ENCODE measurements around the gene IGSF21.
"Not testable (repeated sequence)": the region's sequence is repeated elsewhere in the genome, so short reads cannot be mapped to it uniquely, and the experiment has no call there.

Gene IGSF21

DNA sequence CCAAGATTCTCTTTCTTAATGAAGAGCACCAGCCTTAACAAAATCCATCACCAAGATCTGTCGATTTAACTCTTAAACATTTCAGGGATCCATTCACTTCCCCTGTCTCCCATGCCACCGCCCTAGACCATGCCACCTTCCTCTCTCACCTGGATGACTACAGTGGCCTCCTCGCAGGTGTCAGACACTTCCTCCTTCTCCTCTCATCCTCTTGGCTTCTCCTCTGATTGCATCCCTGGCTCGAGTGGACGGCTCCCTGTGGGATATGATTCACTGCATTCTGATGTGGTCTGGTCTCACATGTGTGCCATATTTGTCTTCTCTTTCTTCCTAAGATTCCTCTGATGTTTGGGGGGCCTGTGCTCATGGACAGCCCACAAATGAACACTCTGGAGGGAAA is 306.7 kb downstream of the IGSF21 start:
- Histone ChIP-seq H3K9me3 (ENCODE audit: insufficient read depth, low read length) (no peaks in the 10 kb centered on the region), H3K36me3 (replicated peaks; ENCODE audit: low read depth, low read length) (no peaks in the 10 kb centered on the region), H3K27ac (ENCODE audit: low read length) (no peak overlapping the region), H3K4me1 (ENCODE audit: low read length) (no peaks in the 10 kb centered on the region), H2AFZ (ENCODE audit: low read depth, low read length) (no peak overlapping the region), H3K79me2 (ENCODE audit: low read length) (no peaks in the 10 kb centered on the region), H3K9ac (ENCODE audit: low read length) (no peak overlapping the region), H3K4me2 (ENCODE audit: low read length) (no peak overlapping the region), H3K4me3 (ENCODE audit: low read length) (no peak overlapping the region), H4K20me1 (ENCODE audit: insufficient read depth, low read length) (no peaks in the 10 kb centered on the region), H3K27me3 (ENCODE audit: low read depth, low read length) (no peaks in the 10 kb centered on the region)
- no peak for TF ChIP-seq EZH2phosphoT487 (IDR thresholded peaks at IDR 0.05; ENCODE audit: low read depth)
- TF ChIP-seq, protein P1, sequence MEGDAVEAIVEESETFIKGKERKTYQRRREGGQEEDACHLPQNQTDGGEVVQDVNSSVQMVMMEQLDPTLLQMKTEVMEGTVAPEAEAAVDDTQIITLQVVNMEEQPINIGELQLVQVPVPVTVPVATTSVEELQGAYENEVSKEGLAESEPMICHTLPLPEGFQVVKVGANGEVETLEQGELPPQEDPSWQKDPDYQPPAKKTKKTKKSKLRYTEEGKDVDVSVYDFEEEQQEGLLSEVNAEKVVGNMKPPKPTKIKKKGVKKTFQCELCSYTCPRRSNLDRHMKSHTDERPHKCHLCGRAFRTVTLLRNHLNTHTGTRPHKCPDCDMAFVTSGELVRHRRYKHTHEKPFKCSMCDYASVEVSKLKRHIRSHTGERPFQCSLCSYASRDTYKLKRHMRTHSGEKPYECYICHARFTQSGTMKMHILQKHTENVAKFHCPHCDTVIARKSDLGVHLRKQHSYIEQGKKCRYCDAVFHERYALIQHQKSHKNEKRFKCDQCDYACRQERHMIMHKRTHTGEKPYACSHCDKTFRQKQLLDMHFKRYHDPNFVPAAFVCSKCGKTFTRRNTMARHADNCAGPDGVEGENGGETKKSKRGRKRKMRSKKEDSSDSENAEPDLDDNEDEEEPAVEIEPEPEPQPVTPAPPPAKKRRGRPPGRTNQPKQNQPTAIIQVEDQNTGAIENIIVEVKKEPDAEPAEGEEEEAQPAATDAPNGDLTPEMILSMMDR (IDR thresholded peaks at IDR 0.05; ENCODE audit: low read depth, low read length) = no peak

- Histone ChIP-seq H3K27ac (ENCODE audit: low read length) (no peak overlapping the region), H2AFZ (ENCODE audit: low read depth, low read length) (no peak overlapping the region), H3K4me2 (ENCODE audit: low read length) (no peak overlapping the region), H3K9me3 (ENCODE audit: insufficient read depth, low read length) (no peaks in the 10 kb centered on the region), H3K36me3 (replicated peaks; ENCODE audit: low read depth, low read length) (no peaks in the 10 kb centered on the region), H3K4me1 (ENCODE audit: low read length) (no peaks in the 10 kb centered on the region), H4K20me1 (ENCODE audit: insufficient read depth, low read length) (no peaks in the 10 kb centered on the region), H3K27me3 (ENCODE audit: low read depth, low read length) (no peaks in the 10 kb centered on the region), H3K79me2 (ENCODE audit: low read length) (no peaks in the 10 kb centered on the region), H3K4me3 (ENCODE audit: low read length) (no peak overlapping the region), H3K9ac (ENCODE audit: low read length) (no peak overlapping the region)
- TF ChIP-seq, protein P1 (IDR thresholded peaks at IDR 0.05; ENCODE audit: low read depth, low read length) = no peak
Measured at GRCh38 chr1:18414872-18415447, 307.4 kb downstream of the IGSF21 start.

GRCh38 chr1:18415448-18416027 is 307.9 kb downstream of the IGSF21 start:
- Histone ChIP-seq H3K9me3 (ENCODE audit: insufficient read depth, low read length) (no peaks in the 10 kb centered on the region), H3K79me2 (ENCODE audit: low read length) (no peaks in the 10 kb centered on the region), H3K4me2 (ENCODE audit: low read length) (no peak overlapping the region), H3K27me3 (ENCODE audit: low read depth, low read length) (no peaks in the 10 kb centered on the region), H3K36me3 (replicated peaks; ENCODE audit: low read depth, low read length) (no peaks in the 10 kb centered on the region), H3K4me1 (ENCODE audit: low read length) (no peaks in the 10 kb centered on the region), H4K20me1 (ENCODE audit: insufficient read depth, low read length) (no peaks in the 10 kb centered on the region), H2AFZ (ENCODE audit: low read depth, low read length) (no peak overlapping the region), H3K4me3 (ENCODE audit: low read length) (no peak overlapping the region), H3K9ac (ENCODE audit: low read length) (no peak overlapping the region), H3K27ac (ENCODE audit: low read length) (no peak overlapping the region)
- TF ChIP-seq EZH2phosphoT487 (IDR thresholded peaks at IDR 0.05; ENCODE audit: low read depth) = no peak
- TF ChIP-seq, protein P1 (IDR thresholded peaks at IDR 0.05; ENCODE audit: low read depth, low read length) = no peak

- not testable (repeated sequence) for H3K9me3 ChIP-seq (ENCODE audit: insufficient read depth, low read length); H3K4me3 ChIP-seq (ENCODE audit: low read length); H4K20me1 ChIP-seq (ENCODE audit: insufficient read depth, low read length); H3K27ac ChIP-seq (ENCODE audit: low read length); H3K36me3 ChIP-seq (replicated peaks; ENCODE audit: low read depth, low read length); H3K4me2 ChIP-seq (ENCODE audit: low read length); H3K27me3 ChIP-seq (ENCODE audit: low read depth, low read length); H3K79me2 ChIP-seq (ENCODE audit: low read length); H2AFZ ChIP-seq (ENCODE audit: low read depth, low read length); H3K4me1 ChIP-seq (ENCODE audit: low read length); H3K9ac ChIP-seq (ENCODE audit: low read length)
Measured at GRCh38 chr1:18416126-18416525, 308.5 kb downstream of the IGSF21 start.

All from OCI-LY3 (cell line).